SK-N-SH treated with all-trans-retinoic acid at 6 μM for 48 hours (cell line): ENCODE results near the gene SLC51B.

Source experiments
- PATZ1 ChIP-seq: fragments of 250-450 bp; sonication (Bioruptor Pico); IDR thresholded peaks from 2 replicates; pipeline ENCODE4 v1.8.0; 2020; ENCODE audit warnings: mild to moderate bottlenecking, moderate library complexity, borderline replicate concordance
- ZNF8 ChIP-seq: fragments of 450-650 bp; formaldehyde crosslinking; IDR thresholded peaks from 2 replicates; pipeline ENCODE4 v1.5.0; 2020; ENCODE audit warnings: mild to moderate bottlenecking, moderate library complexity

- TF ChIP-seq PATZ1 (CRISPR knock-in tag) (no peak), ZNF8 (CRISPR knock-in tag) (no peak)
These were observed 6.4 kb upstream of the SLC51B start for GRCh38 chr15:65038836-65039235.
